GM12891 (cell line): Measurements from ENCODE around the gene SVOP.
A peak's percentile ranks its signal among the peaks of the same experiment; 100 is the strongest.

Experiments
- DNase-seq: peaks from one replicate; pipeline ENCODE4 v3.0.0; 2011; ENCODE audit warnings: low spot score; ENCODE audit not compliant: insufficient read length
- FAIRE-seq: peaks from 2 replicates; lab custom pipeline; 2011; peaks lifted over from hg19 to GRCh38; lab: Jason Lieb, UNC
- PAX5 ChIP-seq: IDR thresholded peaks from 2 replicates; pipeline ENCODE4 v1.6.1; 2011; ENCODE audit warnings: low read length, moderate library complexity, mild to moderate bottlenecking; ENCODE audit not compliant: insufficient read depth, severe bottlenecking
- POLR2A ChIP-seq: IDR thresholded peaks from 2 replicates; pipeline ENCODE4 v1.6.1; 2011; ENCODE audit warnings: low read depth, low read length, control low read depth
- POLR2AphosphoS5 ChIP-seq: IDR thresholded peaks from 2 replicates; pipeline ENCODE4 v1.6.1; 2011; ENCODE audit warnings: low read depth, low read length, control low read depth
- POU2F2 ChIP-seq: IDR thresholded peaks from 2 replicates; pipeline ENCODE4 v1.6.1; 2011; ENCODE audit warnings: low read depth, mild to moderate bottlenecking, control low read depth, low read length, moderate library complexity
- SPI1 ChIP-seq: IDR thresholded peaks from 2 replicates; pipeline ENCODE4 v1.6.1; 2011; ENCODE audit warnings: low read depth, low read length, control low read depth
- TAF1 ChIP-seq: IDR thresholded peaks from 2 replicates; pipeline ENCODE4 v1.6.1; 2011; ENCODE audit warnings: low read depth, low read length, control low read depth

The SVOP gene

DNA sequence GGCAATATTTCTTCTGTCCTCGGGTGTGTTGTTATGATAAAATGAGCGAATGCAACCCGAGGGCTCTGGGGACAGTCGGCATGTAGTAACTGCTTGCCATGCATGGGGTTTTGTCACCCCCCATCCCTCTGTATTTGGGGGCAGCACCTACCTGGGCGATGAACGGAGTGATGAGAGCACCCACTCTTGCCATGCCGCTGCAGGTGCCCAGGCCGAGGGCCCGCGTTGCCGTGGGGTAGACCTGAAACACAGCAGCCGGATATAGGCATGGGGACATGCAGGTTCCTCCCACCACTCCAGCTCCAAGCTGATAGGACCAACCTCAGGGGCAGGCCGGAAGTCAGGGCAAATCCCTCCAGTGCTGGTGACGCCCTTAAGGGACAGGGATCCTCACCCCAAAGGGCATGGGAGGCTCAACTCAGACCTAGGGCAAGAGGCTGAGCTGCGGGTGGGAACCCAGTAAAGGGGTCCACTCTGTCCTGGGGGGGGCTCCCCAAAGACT, 105.2 kb downstream of the SVOP start:
- TF ChIP-seq POU2F2: no peak
- TF ChIP-seq TAF1: no peak
- TF ChIP-seq SPI1: no peak
- no peak for TF ChIP-seq POLR2A
- TF ChIP-seq POLR2AphosphoS5: no peak
- TF ChIP-seq PAX5: no peak
- FAIRE-seq (no peak), DNase-seq (no peak)

DNA sequence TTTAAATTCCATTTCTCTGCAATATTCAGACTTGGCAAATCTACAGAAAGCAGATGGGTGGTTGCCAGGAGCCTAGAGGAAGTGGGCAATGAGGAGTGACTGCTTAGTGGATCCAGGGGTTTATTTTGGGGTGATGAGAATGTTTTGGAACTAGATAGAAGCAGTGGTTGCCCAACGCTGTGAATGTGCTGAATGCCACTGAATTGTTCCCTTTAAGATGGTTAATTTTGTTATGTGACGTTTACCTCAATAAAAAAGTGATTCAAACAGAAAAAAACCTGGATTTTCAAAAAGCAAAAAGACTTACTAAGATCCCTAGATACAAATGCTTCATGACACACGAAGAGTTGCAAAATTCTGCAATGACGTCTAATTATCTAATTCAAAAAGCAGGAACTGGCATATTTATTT, 106.7 kb downstream of the SVOP start:
- DNase-seq: no peak

DNA sequence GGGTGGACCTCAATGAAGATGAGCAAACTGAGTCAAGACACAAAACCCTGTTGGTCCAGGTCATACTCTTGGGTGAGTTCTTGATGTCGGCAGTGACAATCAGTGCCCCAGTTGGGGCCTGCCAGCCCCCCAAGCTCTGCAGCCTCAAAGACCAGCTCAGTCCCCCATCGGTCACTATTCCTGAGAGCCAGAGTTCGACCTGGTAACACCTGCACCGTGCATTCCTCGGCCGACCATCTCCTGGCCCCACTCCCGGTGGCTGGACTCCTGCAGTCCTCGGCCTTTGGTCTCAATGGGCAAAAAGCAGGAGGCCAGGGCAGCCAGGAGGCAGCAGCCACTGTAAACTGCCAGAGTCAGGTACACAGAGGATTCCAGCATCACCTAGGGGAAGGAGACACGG, 108.5 kb downstream of the SVOP start:
- FAIRE-seq (no peak), DNase-seq (no peak)
- no peak for TF ChIP-seq PAX5
- no peak for TF ChIP-seq TAF1
- TF ChIP-seq POLR2A: no peak
- no peak for TF ChIP-seq SPI1
- TF ChIP-seq POLR2AphosphoS5: no peak
- no peak for TF ChIP-seq POU2F2

More for the DNA sequence above, 106.7 kb downstream of the SVOP start:
- no peak for TF ChIP-seq POLR2A
- TF ChIP-seq TAF1: no peak
- TF ChIP-seq POLR2AphosphoS5: no peak
- no peak for TF ChIP-seq SPI1
- no peak for TF ChIP-seq POU2F2
- no peak for TF ChIP-seq PAX5
- no peak for FAIRE-seq

DNA sequence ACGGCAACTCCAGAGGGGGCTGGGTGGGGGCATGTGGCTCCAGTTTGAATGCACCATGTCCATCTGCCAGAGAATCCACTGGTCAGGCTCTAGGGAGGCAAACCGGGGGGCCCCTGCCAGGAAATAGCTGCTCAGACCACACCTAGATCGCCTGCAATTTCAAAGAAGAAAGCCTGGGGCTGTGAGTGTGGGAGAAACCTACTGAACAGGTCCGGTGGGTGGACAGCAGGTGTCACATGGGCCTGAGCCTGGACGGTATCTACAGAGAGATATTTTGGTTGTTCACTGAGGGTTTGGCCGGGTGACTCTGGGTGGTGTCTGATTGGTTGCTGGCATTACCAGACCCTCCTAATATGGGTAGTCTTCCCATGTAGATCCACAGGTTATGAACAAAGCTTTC, 109.0 kb downstream of the SVOP start:
- DNase-seq (no peak), FAIRE-seq (no peak)
- TF ChIP-seq PAX5: no peak
- TF ChIP-seq POLR2AphosphoS5: no peak

DNA sequence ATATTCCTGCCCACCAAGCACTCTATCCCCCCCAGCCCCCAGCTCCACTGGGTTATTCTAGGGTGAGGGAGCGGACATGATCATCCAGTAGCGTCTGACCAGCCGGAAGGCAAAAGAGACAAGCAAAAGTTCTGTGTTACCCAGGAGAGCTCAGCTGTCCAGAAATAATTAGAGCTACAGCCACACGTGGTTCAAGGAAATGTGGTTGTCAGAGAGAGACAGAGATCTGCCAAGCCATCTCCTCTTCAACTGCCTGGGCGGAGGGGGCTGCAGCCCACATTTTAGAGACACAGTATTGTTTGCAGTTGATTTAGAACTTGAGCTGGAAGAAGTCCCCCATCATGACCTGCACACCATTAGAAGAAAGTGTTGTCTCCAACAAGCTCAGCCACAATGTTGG, 110.5 kb downstream of the SVOP start:
- DNase-seq: no peak
- FAIRE-seq: no peak
- TF ChIP-seq POLR2A (no peak), POLR2AphosphoS5 (no peak), SPI1 (no peak), POU2F2 (no peak), PAX5 (no peak), TAF1 (no peak)

DNA sequence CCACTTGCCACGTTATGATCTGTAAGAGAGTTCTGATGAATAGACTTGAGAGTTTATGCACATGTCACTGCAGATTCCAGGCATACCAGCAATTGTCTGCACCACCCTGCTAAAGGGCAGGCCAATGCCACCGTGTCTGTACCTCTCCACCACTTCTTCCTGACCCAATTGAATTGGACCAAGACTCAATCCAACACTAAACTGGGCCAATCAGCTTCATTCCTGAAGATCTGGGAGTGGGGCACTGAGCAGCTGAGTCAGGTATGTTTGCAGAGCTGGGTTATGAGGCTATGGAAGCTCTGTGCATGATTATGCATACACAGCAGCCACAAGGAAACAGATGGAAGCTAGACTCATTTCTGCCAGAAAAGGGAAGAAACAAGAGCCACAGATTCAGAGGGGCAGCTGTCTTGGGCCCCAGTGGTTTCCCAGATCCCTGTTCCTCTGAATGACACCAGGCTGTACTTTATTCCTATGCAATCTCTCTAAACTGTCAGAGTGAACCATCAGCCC, 113.0 kb downstream of the SVOP start:
- DNase-seq: no peak
- no peak for TF ChIP-seq TAF1
- TF ChIP-seq POLR2A: no peak
- TF ChIP-seq POU2F2: no peak
- TF ChIP-seq SPI1: no peak
- no peak for TF ChIP-seq PAX5
- no peak for TF ChIP-seq POLR2AphosphoS5
- FAIRE-seq: no peak

DNA sequence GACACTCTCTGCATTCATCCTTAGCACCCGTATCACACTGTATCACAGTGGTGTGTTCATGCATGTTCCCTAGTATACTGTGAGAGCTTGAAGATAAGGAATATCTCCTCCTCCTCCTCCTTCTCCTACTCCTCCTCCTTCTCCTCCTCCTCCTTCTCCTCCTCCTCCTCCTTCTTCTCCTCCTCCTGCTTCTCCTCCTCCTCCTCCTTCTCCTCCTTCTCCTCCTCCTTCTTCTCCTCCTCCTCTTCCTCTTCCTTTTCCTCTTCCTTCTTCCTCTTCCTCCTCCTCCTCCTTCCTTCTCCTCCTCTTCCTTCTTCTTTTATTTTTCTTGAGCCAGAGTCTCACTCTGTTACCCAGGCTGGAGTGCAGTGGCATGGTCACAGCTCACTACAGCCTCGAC, 113.9 kb downstream of the SVOP start:
- no peak for DNase-seq
- FAIRE-seq: no peak
- TF ChIP-seq TAF1 (no peak), PAX5 (no peak), SPI1 (no peak), POLR2AphosphoS5 (no peak), POU2F2 (no peak), POLR2A (no peak)

DNA sequence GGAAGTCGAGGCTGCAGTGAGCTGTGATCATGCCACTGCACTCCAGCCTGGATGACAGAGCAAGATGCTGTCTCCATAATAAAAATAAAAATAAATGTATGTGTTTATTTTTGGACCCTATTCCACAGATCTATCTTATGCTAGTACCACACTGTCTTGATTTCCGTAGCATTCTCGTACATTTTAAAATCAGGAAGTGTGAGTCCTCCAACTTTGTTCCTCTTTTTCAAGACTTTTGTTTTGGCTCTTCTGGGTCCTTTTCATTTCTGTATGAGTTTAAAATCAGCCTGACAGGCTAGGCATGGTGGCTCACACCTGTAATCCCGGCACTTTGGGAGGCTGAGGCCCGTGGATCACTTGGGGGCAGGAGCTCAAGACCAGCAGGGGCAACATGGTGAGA, 115.1 kb downstream of the SVOP start:
- no peak for DNase-seq
- no peak for FAIRE-seq
- TF ChIP-seq SPI1: peak; percentile 76
- no peak for TF ChIP-seq POLR2A

DNA sequence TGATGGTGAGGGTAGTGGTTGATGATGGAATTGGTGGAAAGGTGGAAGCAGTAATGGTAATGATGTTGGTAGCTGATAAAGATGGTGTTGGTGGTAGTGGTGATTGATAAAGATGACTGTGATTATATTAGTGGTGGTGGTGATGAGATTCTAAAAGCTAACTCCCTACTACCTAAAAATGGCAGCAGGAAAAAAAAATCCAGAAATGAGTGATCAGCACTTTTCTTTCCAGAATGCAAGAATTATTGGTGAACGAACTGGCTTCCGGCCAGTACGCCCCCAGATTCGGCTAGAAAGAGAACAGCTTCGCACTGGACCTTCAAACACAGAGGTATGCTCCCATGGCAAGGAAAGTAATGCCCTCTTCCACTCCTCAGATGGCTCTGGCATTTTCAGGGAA, 121.7 kb downstream of the SVOP start:
- DNase-seq: no peak
- TF ChIP-seq POU2F2 (no peak), POLR2A (no peak), SPI1 (no peak), TAF1 (no peak), POLR2AphosphoS5 (no peak)
- FAIRE-seq: no peak

DNA sequence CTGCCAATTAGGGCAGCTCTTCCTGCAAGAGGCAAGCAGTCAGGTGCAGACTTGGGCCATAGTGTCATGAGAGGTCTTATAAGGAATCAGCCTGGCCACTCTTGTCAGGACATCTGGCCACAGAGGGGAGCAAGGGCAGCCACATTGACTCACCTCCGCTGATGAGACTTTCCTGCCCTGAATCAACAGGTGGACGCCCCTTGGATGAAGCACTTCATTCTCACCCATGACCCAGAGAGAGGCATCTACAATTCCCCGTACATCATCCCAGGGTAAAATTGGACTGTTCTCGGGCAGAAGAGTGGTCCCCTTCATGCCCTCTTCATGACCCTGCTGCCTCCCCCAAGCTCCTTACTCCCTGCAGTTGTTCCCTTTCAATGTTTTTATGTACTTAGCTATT, 124.1 kb downstream of the SVOP start:
- TF ChIP-seq TAF1 (no peak), POLR2A (no peak), SPI1 (no peak), POLR2AphosphoS5 (no peak)
- DNase-seq: no peak
- no peak for FAIRE-seq

DNA sequence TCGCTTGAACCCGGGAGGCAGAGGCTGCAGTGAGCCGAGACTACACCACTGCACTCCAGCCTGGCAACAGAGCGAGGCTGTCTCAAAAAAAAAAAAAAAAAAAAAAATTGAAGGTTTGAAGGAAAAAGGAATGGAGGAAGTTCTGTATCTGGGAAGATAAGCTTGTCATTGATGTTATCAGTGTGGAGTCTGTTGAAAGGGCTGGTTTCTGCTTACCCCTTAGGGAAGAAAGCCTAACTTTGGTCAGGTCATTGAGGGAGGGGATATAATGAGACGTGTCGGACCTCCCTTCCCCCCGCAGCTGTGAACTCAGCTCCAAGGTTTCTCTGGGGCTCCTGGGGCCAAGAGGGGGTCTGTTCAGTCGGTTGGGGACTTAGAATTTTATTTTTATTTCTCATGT, 124.5 kb downstream of the SVOP start:
- DNase-seq (no peak), FAIRE-seq (no peak)
- TF ChIP-seq TAF1 (no peak), PAX5 (no peak), POU2F2 (no peak), SPI1 (no peak), POLR2A (no peak), POLR2AphosphoS5 (no peak)
